ENCODE data around the gene RFXAP.

RFXAP gene

DNA sequence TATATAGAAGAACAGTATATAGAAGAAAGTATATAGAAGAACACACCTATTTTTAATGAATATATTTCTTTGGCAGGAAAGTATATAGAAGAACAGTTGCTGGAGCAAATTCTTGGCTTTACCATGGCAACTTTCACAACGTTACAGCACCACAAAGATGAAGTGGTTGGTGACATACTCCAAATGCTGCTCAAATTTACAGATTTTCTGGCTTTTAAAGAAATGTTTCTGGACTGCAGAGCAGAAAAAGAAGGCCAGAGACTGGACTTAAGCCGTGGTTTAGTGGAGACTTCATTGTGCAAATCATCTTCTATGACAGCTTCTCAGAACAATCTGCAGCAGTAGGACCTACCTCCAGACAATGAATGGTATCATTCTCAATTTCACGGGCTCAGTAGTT is 24.3 kb upstream of the RFXAP start:
- no peak for TF ChIP-seq CTCF (conservative IDR thresholded peaks at IDR 0.05; ENCODE audit: control insufficient read depth, insufficient read depth, low read depth, low read length)
- no peak for DNase-seq (ENCODE audit: low read depth)

GRCh38 chr13:36795463-36795862 is 23.6 kb upstream of the RFXAP start:
- no peak for DNase-seq (ENCODE audit: low read depth)
- no peak overlapping the region for H3K4me3 ChIP-seq (ENCODE audit: control insufficient read depth, low read depth, low read length)
- TF ChIP-seq CTCF (conservative IDR thresholded peaks at IDR 0.05; ENCODE audit: control insufficient read depth, insufficient read depth, low read depth, low read length): no peak

More for the DNA sequence above, 24.3 kb upstream of the RFXAP start:
- H3K4me3 ChIP-seq (ENCODE audit: control insufficient read depth, low read depth, low read length): no peak overlapping the region

DNA sequence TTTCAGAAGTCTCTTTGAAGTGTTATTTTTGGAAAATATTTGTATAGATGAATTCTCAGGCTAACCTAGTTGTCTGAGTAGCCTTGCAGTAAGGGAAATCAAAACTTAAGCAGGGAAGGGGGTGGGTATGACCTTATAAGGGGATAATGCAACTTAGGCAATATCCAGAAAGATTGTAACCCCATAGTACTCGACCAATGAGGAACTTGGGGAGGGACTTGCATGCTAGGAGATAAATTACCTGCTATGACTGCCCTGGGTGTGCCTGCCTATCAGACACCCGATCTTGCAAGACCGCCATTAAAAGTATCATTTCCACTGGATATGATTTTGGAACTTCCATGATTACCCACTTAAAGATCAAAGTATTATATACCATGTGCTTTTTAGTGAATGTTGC is 23.0 kb upstream of the RFXAP start:
- TF ChIP-seq CTCF (conservative IDR thresholded peaks at IDR 0.05; ENCODE audit: control insufficient read depth, insufficient read depth, low read depth, low read length): no peak
- DNase-seq (ENCODE audit: low read depth): no peak
- no peak overlapping the region for H3K4me3 ChIP-seq (ENCODE audit: control insufficient read depth, low read depth, low read length)

GRCh38 chr13:36801035-36801434 is 18.0 kb upstream of the RFXAP start:
- no peak for TF ChIP-seq CTCF (conservative IDR thresholded peaks at IDR 0.05; ENCODE audit: control insufficient read depth, insufficient read depth, low read depth, low read length)
- no peak overlapping the region for H3K4me3 ChIP-seq (ENCODE audit: control insufficient read depth, low read depth, low read length)
- DNase-seq (ENCODE audit: low read depth): peak; percentile 26

DNA sequence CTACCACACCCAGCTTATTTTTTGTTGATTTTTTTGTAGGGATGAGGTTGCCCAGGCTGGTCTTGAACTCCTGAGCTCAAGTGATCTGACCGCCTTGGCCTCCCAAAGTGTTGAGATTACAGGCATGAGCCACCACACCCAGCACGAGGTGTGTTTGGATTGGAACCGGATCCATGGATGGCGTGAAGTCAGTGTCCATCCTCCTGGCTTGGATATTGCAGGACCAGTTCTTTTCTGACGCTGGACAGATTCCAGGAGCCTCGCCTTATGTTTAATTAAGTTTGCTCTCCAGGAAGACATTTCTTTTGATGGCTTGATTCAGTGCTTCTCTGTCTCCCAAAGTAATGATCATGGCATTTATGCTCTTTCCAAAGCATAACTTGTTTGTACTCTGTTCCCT is 14.4 kb upstream of the RFXAP start:
- TF ChIP-seq CTCF (conservative IDR thresholded peaks at IDR 0.05; ENCODE audit: control insufficient read depth, insufficient read depth, low read depth, low read length): no peak
- H3K4me3 ChIP-seq (ENCODE audit: control insufficient read depth, low read depth, low read length): no peak overlapping the region

DNA sequence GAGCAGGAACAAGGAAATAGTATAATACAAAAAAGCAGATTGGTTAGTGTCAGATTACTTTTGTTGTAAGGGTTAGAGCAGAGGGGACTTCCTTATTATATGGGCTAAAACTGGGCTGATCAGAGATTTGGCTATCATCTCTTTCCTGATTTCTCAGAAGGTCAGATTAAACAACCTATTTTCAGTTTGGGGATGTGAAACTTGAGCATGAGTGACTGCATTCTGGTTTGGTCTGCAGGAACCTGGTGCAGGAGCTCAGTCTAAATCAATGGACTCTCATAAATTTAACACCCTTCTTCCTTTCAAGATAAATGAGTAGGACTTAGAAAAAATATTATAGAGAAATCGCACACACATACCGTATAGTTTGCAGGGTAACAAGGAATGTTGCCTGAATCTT is 12.9 kb upstream of the RFXAP start:
- no peak for TF ChIP-seq CTCF (conservative IDR thresholded peaks at IDR 0.05; ENCODE audit: control insufficient read depth, insufficient read depth, low read depth, low read length)
- no peak for DNase-seq (ENCODE audit: low read depth)
- no peak overlapping the region for H3K4me3 ChIP-seq (ENCODE audit: control insufficient read depth, low read depth, low read length)

More for the DNA sequence above, 14.4 kb upstream of the RFXAP start:
- no peak for DNase-seq (ENCODE audit: low read depth)

DNA sequence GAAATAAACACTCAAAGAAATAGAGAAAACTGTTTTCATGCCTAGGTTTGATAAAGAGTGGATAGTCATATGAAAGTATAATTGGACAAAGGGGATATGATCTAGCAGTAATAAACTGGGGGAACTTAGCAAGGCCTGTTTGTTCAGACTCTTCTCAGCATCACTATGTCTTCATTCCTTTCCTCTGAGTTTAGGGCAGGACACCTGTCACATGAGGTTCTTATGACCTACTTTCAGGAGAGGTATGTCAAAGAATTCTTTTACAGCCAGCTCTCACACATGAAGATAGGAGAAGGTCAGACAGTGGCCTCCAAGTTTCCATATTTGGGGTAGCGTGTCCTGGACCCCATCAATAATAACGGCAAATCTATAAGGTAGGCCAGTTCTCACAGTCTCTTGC is 11.4 kb upstream of the RFXAP start:
- DNase-seq (ENCODE audit: low read depth): no peak
- no peak for TF ChIP-seq CTCF (conservative IDR thresholded peaks at IDR 0.05; ENCODE audit: control insufficient read depth, insufficient read depth, low read depth, low read length)
- H3K4me3 ChIP-seq (ENCODE audit: control insufficient read depth, low read depth, low read length): no peak overlapping the region
